LHCN-M2 (cell line): ENCODE data around the gene ITPRIP. TPM values are rescaled to one million over a fixed set of nuclear protein-coding genes. Genes with fewer than 3 reads are reported as not detected.

ENCODE experiments used
- DNase-seq: peaks from one replicate; pipeline ENCODE4 v3.0.0-alpha.2; 2012; ENCODE audit warnings: low read depth
- polyA plus RNA-seq: library from polyadenylated mRNA; unstranded; fragments of >200 nt; gene quantifications from one replicate; pipeline ENCODE4 v1.2.1, GENCODE V29; 2012; ENCODE audit warnings: missing spikeins
- total RNA-seq: library from RNA; depleted of rRNA; stranded (reverse); fragments of >200 nt; gene quantifications from 2 replicates; pipeline ENCODE4 v1.2.3, GENCODE V29; 2014; rRNA removed

The ITPRIP gene, protein sequence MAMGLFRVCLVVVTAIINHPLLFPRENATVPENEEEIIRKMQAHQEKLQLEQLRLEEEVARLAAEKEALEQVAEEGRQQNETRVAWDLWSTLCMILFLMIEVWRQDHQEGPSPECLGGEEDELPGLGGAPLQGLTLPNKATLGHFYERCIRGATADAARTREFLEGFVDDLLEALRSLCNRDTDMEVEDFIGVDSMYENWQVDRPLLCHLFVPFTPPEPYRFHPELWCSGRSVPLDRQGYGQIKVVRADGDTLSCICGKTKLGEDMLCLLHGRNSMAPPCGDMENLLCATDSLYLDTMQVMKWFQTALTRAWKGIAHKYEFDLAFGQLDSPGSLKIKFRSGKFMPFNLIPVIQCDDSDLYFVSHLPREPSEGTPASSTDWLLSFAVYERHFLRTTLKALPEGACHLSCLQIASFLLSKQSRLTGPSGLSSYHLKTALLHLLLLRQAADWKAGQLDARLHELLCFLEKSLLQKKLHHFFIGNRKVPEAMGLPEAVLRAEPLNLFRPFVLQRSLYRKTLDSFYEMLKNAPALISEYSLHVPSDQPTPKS
- 20.0 and 26.6 TPM in 2 replicates for total RNA-seq
- 9.1 TPM for polyA plus RNA-seq

DNA sequence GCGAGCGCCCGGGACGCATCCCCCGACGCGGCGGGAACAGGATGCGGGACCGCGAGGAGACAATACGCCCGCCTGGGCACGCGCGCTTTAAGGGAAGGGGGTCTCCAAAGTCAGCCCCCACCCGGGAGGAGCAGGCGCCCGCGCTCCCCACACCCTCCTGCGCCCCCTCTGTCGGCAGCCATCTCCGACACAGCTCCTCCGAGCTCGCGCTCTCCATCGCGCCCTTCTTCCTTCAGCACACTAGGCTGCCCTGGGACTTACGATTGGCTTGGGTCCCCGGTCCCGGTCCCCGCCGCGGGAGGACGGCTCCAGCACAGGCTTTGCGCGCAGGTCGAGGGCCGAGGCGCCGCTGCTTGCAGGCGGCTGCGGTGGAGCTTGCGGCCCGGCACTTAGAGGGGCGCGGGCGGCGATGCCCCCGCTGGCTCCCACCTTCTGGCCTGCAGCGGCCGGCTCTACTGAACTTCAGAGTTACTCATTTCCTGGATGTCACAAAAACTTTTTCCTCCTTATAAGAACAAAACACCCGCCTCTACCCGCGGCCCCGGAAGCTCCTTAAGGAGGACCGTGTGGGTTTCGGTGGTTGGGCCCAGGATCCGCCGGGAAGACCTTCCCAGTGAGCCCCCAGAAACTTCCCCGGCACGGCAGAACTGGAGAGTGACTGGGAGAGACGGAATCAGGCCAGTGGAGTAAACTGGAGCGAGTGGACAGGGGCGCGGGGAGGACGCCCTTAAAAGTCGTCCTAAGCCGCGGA, at the start of gene ITPRIP:
Gene ITPRIP (minus strand): TSS at position 481 of the 751 bp plus-strand sequence. CDS start 22,414 bp downstream, outside the sequence.
- peak; percentile 84 for DNase-seq

- DNase-seq, result no peak
These were observed 49.0 kb upstream of the ITPRIP start for GRCh38 chr10:104387130-104387888.

DNA sequence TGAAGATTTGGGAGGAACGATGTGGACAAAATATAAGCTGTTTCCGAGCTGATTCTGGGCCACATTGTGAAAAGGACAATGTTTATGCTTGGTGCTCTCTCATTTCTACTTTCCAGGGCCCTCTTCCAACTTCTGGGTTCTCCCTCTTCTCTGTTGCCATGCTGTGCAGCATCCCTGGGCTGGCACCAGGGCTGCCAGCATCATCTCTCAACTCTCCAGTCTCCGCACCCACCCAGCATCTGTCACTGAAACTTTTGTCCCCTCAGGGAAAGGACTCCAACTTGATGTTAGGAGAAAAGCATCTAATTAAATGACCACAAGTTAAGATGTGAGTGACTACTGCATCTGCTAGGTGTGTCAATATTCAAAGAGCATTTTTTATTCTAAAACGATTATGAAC, 42.1 kb upstream of the ITPRIP start:
- no peak for DNase-seq

DNA sequence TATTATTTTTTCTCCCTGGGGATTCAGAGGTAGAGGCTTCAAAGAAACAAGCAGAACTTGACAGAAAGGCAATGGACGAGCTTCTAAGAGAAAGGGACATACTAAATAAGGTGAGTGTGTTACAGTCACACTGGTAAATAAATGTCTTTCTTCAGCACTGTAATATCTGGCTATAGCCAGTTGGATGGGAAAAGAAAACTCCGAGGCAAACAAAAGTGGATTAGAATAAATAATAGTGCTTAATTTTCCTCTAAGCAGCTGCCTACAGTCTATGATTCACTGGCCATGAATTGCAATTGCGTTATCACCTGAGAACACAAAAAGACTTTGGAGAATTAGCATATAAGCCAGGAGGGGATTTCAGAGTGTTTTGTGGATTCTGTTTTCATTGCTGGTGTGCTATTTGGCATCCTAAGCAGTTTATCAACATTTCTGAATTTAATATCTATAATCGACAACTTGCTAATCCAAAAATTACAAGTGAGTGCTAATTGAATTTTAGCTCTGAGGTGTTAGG, 38.6 kb upstream of the ITPRIP start:
- no peak for DNase-seq

DNA sequence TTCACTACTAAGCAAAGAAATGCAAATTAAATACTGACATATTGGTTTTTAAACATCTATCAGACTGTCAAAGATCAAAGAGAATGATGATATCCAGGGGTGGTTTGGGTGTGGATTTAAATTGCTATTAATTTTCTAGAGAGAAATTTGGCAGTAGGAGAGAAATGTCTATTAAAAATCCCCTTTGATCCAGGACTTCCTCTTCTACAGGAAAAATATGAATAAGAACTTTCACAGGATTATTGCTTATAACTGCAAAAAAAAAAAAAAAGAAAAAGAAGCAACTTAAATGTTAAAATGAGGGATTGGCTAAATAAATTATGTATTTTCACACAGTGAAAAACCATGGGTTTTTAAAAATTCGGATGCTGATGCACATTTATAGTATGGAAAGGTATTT, 36.3 kb upstream of the ITPRIP start:
- no peak for DNase-seq

DNA sequence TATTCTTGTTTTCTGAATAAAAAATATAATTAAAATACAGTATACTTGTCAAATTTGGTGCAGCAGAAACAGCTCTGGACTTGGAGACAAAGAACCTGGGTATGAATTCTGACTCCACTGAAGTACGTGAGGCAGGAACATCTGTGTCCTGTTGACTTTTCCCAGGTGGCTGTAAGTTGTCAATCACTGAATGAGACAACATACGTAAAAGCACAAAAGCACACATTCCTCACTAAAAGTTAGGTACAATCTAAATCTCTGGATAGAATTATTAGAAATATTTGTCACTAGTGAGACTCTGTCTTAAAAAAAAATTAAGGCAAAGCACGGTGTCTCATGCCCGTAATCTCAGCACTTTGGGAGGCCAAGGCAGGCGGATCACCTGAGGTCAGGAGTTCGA, 33.5 kb upstream of the ITPRIP start:
- DNase-seq, result no peak

GRCh38 chr10:104368381-104368780, 30.1 kb upstream of the ITPRIP start:
- DNase-seq, result no peak

DNA sequence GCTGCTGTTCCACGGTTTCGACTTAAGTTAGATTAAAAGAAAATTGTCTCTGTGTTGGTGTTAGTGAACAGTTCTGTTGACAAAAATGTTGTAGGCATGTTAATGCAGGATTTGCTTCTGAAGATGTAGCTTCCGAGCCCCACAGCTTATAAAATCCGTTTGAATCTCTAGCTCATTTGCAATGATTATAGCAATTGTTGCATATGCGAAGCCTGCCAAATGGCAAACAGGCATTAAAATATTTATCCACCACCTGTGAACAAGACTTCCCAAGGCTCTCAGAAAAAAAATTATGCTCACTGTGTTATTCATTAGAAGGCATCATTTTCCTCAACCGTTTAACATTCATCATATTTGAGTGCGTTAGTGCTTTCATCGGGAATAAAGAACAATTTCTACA, 29.6 kb upstream of the ITPRIP start:
- no peak for DNase-seq

DNA sequence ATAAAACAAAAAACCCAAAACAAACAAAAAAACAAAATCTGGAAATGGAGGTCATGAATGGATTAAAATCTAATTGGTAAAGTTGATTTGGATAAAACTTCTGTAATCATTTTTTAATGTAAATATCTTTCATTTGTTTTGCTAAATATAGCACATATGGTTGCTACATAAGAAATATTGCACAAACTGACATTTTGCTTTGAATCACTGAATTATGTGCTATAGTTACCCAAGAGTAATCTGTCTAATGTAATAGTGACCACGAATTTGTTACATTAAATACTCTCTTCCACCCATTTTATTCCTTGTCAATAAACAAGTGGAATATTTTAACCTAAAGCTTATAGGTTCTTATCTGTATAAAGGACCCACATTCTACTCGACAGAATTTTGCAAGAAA, 21.5 kb upstream of the ITPRIP start:
- no peak for DNase-seq

GRCh38 chr10:104353325-104354048, 15.2 kb upstream of the ITPRIP start, which contains the start of gene CFAP58:
CFAP58 (plus strand) TSS chr10:104353833; CDS start chr10:104353898, 65 bp downstream.
- DNase-seq, result peak; percentile 22

DNA sequence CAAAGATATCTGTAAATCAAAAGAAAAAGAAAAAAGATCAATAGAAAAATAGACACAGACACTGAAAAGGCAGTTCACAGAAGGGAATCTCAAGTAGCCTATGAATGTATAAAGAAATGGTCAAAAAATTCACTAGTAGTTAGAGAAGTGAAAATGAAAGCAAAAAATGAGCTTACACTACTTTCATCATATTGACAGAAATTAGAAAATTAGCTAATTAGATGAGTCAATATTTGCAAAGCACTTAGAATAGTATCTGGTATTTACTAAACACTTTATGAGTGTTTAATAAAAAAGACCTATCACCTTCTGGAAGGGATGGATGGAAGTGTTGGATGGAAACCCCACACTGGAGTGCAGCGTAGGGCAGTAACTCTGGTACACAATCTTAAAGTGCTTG, 13.7 kb upstream of the ITPRIP start:
- DNase-seq, result no peak

DNA sequence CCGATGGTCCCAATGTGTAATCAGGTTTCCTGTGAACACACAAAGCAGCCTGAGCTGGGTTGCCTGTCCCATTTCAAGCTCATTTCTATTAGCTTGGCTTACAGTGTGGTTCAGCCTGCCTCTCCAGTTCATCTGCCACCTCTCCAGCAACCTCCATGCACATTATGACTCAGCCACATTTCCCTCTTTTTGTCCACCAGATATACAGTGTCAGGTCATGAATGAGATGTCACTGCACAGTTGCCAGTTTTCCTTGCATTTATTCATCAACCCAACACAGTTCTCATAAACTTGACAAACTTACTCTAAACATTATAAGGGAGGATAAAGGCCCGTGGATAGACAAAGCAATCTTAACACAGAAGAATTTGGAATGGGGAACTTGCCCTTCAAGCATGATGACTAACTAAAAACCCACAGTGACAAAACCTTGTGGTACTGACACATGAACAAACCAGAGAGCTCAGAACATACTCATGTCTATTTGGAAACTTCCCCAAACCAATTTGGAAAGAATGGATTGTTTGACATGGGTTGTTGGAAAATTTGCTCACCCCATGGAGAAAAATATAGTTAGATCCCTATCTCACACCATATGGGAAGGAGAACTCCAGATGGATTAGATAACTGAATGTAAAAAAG, 12.9 kb upstream of the ITPRIP start:
- peak; percentile 82 for DNase-seq

DNA sequence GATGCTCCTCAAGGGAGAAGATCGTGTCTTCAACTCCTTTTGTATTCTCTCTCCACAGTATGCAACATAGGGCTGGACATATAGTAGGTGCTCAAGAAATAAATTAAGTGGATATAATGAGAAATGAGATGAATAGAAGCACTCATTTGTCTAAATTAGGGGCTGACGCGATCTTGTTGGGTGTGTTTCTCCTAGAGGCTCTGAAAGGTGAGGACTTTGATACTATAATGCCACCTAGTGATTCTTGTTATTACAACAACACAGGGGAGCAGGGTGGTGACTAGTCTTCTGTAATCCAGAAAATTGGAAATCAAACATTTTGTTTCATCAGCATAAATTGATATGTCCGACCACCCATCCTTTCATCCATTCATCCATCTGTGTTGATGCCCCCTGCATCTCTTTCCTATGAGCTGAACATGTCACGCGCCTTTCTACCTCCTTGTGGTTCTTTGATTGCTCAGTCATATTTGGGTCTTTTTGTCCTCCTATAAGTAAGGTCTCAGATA, 11.9 kb upstream of the ITPRIP start:
- peak; percentile 71 for DNase-seq

GRCh38 chr10:104349623-104350126, 11.4 kb upstream of the ITPRIP start:
- peak; percentile 34 for DNase-seq

- DNase-seq, result no peak
These were observed 10.3 kb upstream of the ITPRIP start for GRCh38 chr10:104348601-104349000.

DNA sequence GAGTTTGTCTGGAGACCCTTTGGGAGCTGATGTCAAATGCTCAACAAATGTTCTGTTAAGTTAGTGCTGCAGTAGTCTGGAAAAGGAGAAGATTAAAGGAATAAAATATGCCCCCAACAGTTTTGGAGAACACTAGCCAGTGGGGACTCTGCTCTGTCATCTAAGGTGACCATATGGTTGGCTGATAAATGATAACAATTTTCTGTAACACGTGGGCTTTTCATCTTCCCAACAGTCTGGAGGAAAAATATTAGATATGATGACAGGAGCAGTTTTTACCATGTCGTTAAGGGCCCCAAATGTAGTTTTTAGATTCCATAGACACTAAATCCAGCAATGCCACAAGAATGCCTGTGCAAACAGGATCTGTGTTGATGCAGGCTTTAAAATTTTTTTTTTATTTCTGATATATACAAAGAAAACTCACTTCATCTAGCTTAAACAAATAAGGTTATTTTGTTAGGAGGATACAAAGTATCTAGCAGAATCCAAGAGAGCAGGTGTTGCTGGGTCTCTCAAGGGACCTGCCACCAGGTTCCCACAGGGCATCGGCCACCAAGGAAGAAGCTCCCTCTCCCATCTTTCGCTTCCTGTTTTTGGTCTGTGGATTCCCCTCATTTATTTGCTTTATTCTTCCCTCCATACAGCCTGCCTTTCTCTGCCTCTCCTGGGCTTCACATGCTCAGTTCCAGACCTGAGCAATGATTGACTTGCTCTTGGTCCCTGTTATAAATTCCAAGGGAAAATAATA, 9.2 kb upstream of the ITPRIP start:
- no peak for DNase-seq

DNA sequence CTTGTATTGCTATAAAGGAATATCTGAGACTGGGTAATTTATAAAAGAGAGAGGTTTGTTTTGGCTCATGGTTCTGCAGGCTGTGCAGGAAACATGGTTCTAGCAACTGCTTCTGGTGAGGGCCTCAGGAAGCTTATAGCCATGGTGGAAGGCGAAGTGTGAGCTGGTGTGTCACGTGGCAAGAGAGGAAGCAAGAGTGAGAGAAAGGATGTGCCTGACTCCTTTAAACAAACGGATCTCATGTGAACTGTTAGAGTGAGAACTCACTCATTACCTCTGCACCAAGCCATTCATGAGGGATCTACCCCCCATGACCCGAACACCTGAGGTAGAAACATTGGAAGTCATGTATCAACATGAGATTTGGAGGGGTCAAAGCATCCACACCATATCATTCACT, 7.7 kb upstream of the ITPRIP start:
- DNase-seq, result no peak

- no peak for DNase-seq
These were observed 7.2 kb upstream of the ITPRIP start for GRCh38 chr10:104345515-104345914.

DNA sequence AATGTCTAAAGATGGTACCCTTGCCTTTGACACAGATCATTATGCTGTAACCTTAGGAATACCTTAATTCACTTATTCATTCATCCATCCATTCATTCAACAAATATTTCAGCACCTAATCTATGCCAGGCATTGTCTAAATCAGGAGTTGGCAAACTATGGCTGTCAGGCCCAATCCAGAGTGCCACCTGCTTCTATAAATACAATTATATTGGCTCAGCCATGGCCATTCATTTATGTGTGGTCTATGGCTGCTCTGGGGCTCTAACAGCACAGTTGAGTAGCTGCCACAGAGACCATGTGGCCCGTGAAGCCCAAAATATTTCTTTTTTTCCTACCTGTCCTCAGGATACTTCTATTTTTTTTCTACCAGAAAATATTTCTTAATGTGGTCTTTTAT, 6.0 kb upstream of the ITPRIP start:
- DNase-seq, result no peak
